Esophagus squamous epithelium (tissue), 5 donors: ENCODE results near the gene HGD. TPM values are rescaled to one million over a fixed set of nuclear protein-coding genes. Genes with fewer than 3 reads are reported as not detected.

ENCODE experiments used
- DNase-seq: peaks from one replicate; lab custom pipeline; 2025; lab: John Stamatoyannopoulos, UW
- H3K27ac ChIP-seq, 4 donors: fragments of 200-600 bp; sonication (generic); one replicate each; pipeline ENCODE4 v1.5.1; 2016 to 2019; ENCODE audit warnings: mild to moderate bottlenecking in 1 of 4
- H3K27me3 ChIP-seq, 4 donors: fragments of 200-600 bp; sonication (generic); 1 replicate in 3 of 4; 2 replicates in 1 of 4; pipeline versions ENCODE4 v1.5.1 to v1.6.0; 2017 to 2021; ENCODE audit warnings: antibody characterized with exemption in 1 of 4
- H3K36me3 ChIP-seq, 3 donors: fragments of 200-600 bp; sonication (generic); one replicate each; pipeline ENCODE4 v1.5.1; 2016 to 2019
- H3K4me1 ChIP-seq, 3 donors: fragments of 200-600 bp; sonication (generic); one replicate each; pipeline ENCODE4 v1.5.1; 2017 to 2019
- H3K4me3 ChIP-seq, 4 donors: fragments of 200-600 bp; sonication (generic); 1 replicate in 3 of 4; 2 replicates in 1 of 4; pipeline ENCODE4 v1.5.1; 2016 to 2019; ENCODE audit warnings: mild to moderate bottlenecking in 2 of 4, moderate library complexity in 1 of 4
- H3K9me3 ChIP-seq, 3 donors: fragments of 200-600 bp; sonication (generic); one replicate each; pipeline ENCODE4 v1.5.1; 2016 to 2019
- CTCF ChIP-seq, 6 experiments: fragments of 450-650 bp in 4 of 6; fragments of 200-600 bp in 2 of 6; sonication (generic) in 2 of 6; IDR thresholded peaks; one replicate each; pipeline ENCODE4 v1.5.1; 2016 to 2019; ENCODE audit warnings: antibody characterized with exemption in 6 of 6, mild to moderate bottlenecking in 4 of 6, moderate library complexity in 4 of 6
- POLR2A ChIP-seq, 4 donors: fragments of 450-650 bp; IDR thresholded peaks; one replicate each; pipeline ENCODE4 v1.6.1; 2017; ENCODE audit warnings: antibody characterized with exemption in 4 of 4, mild to moderate bottlenecking in 4 of 4, moderate library complexity in 3 of 4
- WGBS, 2 donors: methylation state at CpG; one replicate each; pipeline ENCODE4 v1.1.5; 2018; 5-methylcytosine and 5-hydroxymethylcytosine counted together
- intact Hi-C: fragments of 100-400 bp; cut with DNase I; formaldehyde crosslinking; loops from one replicate; pipeline ENCODE4 v1.15.0; 2022
- total RNA-seq, 4 donors: library from RNA; depleted of rRNA; stranded (reverse); fragments of >200 nt; gene quantifications; one replicate each; pipeline ENCODE4 v1.1.0, GENCODE V29; 2016
- donor health status: DM: yes; HTN: yes; CAD: no.

Gene HGD
- total RNA-seq, 4 donors from 2014 or later, result 0.12 TPM; not detected in 3

- WGBS, 2 donors, result 88 to 91% methylated on average over 3 of the region's 3 CpGs
- no peak for DNase-seq
- H3K27me3 ChIP-seq, result no peaks in the 10 kb centered on the region
- intact Hi-C loops, result no loop called here
- peaks cover 0 to 35% (median 5%) of the 10 kb centered on the region in 3 donors for H3K36me3 ChIP-seq
- H3K9me3 ChIP-seq, result no peaks in the 10 kb centered on the region
- TF ChIP-seq CTCF (IDR thresholded peaks at IDR 0.05), result no peak
- no peak for TF ChIP-seq POLR2A (IDR thresholded peaks at IDR 0.05)
- no peak overlapping the region for H3K27ac ChIP-seq
- no peaks in the 10 kb centered on the region for H3K4me1 ChIP-seq
- no peak overlapping the region for H3K4me3 ChIP-seq
Measured at GRCh38 chr3:120699333-120699732, 17.3 kb upstream of the HGD start.

GRCh38 chr3:120693439-120694171 lies 11.6 kb upstream of the HGD start:
- Histone ChIP-seq H3K4me1 (peaks cover 0 to 5% (median 4%) of the 10 kb centered on the region in 3 donors), H3K4me3 (no peak overlapping the region), H3K27ac (no peak overlapping the region), H3K36me3 (peaks cover 0 to 35% (median 5%) of the 10 kb centered on the region in 3 donors), H3K9me3 (no peaks in the 10 kb centered on the region), H3K27me3 (no peaks in the 10 kb centered on the region)
- TF ChIP-seq POLR2A (IDR thresholded peaks at IDR 0.05), result no peak
- no peak for TF ChIP-seq CTCF (IDR thresholded peaks at IDR 0.05)
- no peak for DNase-seq
- intact Hi-C loops, result no loop called here
- 94 to 100% methylated on average over 1 of the region's 1 CpG for WGBS, 2 donors

GRCh38 chr3:120689395-120689794 lies 7.4 kb upstream of the HGD start:
- WGBS, 2 donors, result 87 to 92% methylated on average over 3 of the region's 3 CpGs
- no peak overlapping the region for H3K4me3 ChIP-seq
- TF ChIP-seq CTCF (IDR thresholded peaks at IDR 0.05) (no peak), POLR2A (IDR thresholded peaks at IDR 0.05) (no peak)
- DNase-seq, result no peak
- intact Hi-C loops, result no loop called here
- peaks cover 0 to 17% (median 0%) of the 10 kb centered on the region in 3 donors for H3K36me3 ChIP-seq
- no peaks in the 10 kb centered on the region for H3K9me3 ChIP-seq
- peaks cover 0 to 5% (median 4%) of the 10 kb centered on the region in 3 donors for H3K4me1 ChIP-seq
- no peaks in the 10 kb centered on the region for H3K27me3 ChIP-seq
- H3K27ac ChIP-seq, result no peak overlapping the region

GRCh38 chr3:120688121-120688520 lies 6.1 kb upstream of the HGD start:
- Histone ChIP-seq H3K27me3 (no peaks in the 10 kb centered on the region), H3K4me3 (no peak overlapping the region), H3K27ac (no peak overlapping the region), H3K9me3 (no peaks in the 10 kb centered on the region), H3K4me1 (no peaks in the 10 kb centered on the region), H3K36me3 (peaks cover 0 to 17% (median 0%) of the 10 kb centered on the region in 3 donors)
- intact Hi-C loops, result no loop called here
- TF ChIP-seq CTCF (IDR thresholded peaks at IDR 0.05) (no peak), POLR2A (IDR thresholded peaks at IDR 0.05) (no peak)
- no peak for DNase-seq

GRCh38 chr3:120685411-120685810 lies 3.4 kb upstream of the HGD start:
- Histone ChIP-seq H3K9me3 (no peaks in the 10 kb centered on the region), H3K4me1 (no peaks in the 10 kb centered on the region), H3K27ac (no peak overlapping the region), H3K4me3 (no peak overlapping the region), H3K27me3 (peaks cover 0 to 9% (median 0%) of the 10 kb centered on the region in 4 donors), H3K36me3 (peaks cover 0 to 17% (median 0%) of the 10 kb centered on the region in 3 donors)
- DNase-seq, result no peak
- TF ChIP-seq POLR2A (IDR thresholded peaks at IDR 0.05), result no peak
- 95% methylated on average over 1 of the region's 1 CpG for WGBS, 2 donors
- intact Hi-C loops, result no loop called here
